H1 (cell line): ENCODE results near the gene KRT1. TPM values are rescaled to one million over a fixed set of nuclear protein-coding genes. Genes with fewer than 3 reads are reported as not detected.

Experiments
- CTCF ChIA-PET: fragments of 300-600 bp; sonication (Branson Sonifier 250); formaldehyde crosslinking; loops from one replicate; lab custom pipeline; 2021; ENCODE audit not compliant: partially characterized antibody; lab: Charles Lee
- POLR2A ChIA-PET: fragments of 300-600 bp; sonication (Branson Sonifier 250); formaldehyde crosslinking; loops from one replicate; lab custom pipeline; 2021; ENCODE audit warnings: inconsistent platforms; ENCODE audit not compliant: partially characterized antibody; lab: Charles Lee
- DNase-seq, 2 experiments: peaks; one replicate each; pipeline versions ENCODE4 v3.0.0 to v3.0.0-alpha.2; 2010 to 2022; ENCODE audit warnings: low spot score in 2 of 2, low read depth in 1 of 2, mixed read lengths in 1 of 2
- FAIRE-seq: peaks from 2 replicates; lab custom pipeline; 2011; peaks lifted over from hg19 to GRCh38; lab: Jason Lieb, UNC
- H2AFZ ChIP-seq: 2 replicates; pipeline ENCODE4 v1.8.1; 2012; ENCODE audit warnings: low read length, inconsistent platforms
- H2AK5ac ChIP-seq: 2 replicates; pipeline ENCODE4 v1.6.1; 2013; ENCODE audit warnings: low read depth, low read length
- H2BK120ac ChIP-seq: replicated peaks from 2 replicates; pipeline ENCODE3; 2013; ENCODE audit warnings: low read depth, low read length, inconsistent platforms
- H2BK12ac ChIP-seq: 2 replicates; pipeline ENCODE4 v1.6.1; 2013; ENCODE audit warnings: low read depth, low read length
- H2BK15ac ChIP-seq: 2 replicates; pipeline ENCODE4 v1.6.1; 2013; ENCODE audit warnings: low read length
- H2BK20ac ChIP-seq: 2 replicates; pipeline ENCODE4 v1.6.1; 2013; ENCODE audit warnings: low read length
- H2BK5ac ChIP-seq: 2 replicates; pipeline ENCODE4 v1.6.1; 2013; ENCODE audit warnings: low read depth, low read length
- H3K14ac ChIP-seq: 2 replicates; pipeline ENCODE4 v1.6.1; 2013; ENCODE audit warnings: inconsistent platforms; ENCODE audit not compliant: insufficient read length
- H3K18ac ChIP-seq: 2 replicates; pipeline ENCODE4 v1.6.1; 2013; ENCODE audit warnings: low read length; ENCODE audit errors: extremely low read depth
- H3K23ac ChIP-seq: 2 replicates; pipeline ENCODE4 v1.6.1; 2013; ENCODE audit warnings: inconsistent platforms; ENCODE audit not compliant: insufficient read length
- H3K23me2 ChIP-seq: 2 replicates; pipeline ENCODE4 v1.6.1; 2013; ENCODE audit warnings: low read depth, low read length
- H3K27ac ChIP-seq: 2 replicates; pipeline ENCODE4 v1.6.1; 2011; ENCODE audit warnings: low read depth, low read length, inconsistent platforms
- H3K27me3 ChIP-seq, 4 experiments: replicated peaks in 1 of 4; 1 replicate in 1 of 4; 2 replicates in 3 of 4; pipeline versions ENCODE4 v1.6.1 to v1.8.1; 2011 to 2013; ENCODE audit warnings: low read length in 3 of 4, mild to moderate bottlenecking in 3 of 4, inconsistent platforms in 2 of 4, mixed read lengths in 2 of 4, moderate library complexity in 1 of 4; ENCODE audit not compliant: control insufficient read depth in 3 of 4, insufficient read depth in 3 of 4; ENCODE audit errors: extremely low read depth in 1 of 4
- H3K36me3 ChIP-seq, 4 experiments: 2 replicates each; pipeline versions ENCODE4 v1.6.1 to v1.8.1; 2011 to 2013; ENCODE audit warnings: mild to moderate bottlenecking in 4 of 4, low read length in 3 of 4, moderate library complexity in 2 of 4, control low read depth in 1 of 4, inconsistent platforms in 1 of 4; ENCODE audit not compliant: insufficient read depth in 4 of 4, control insufficient read depth in 2 of 4
- H3K4ac ChIP-seq: replicated peaks from 2 replicates; pipeline ENCODE3; 2013; ENCODE audit warnings: low read length, low read depth, mixed read lengths, inconsistent platforms; ENCODE audit not compliant: insufficient read length
- H3K4me1 ChIP-seq, 4 experiments: replicated peaks in 1 of 4; 1 replicate in 1 of 4; 2 replicates in 3 of 4; pipeline versions ENCODE4 v1.6.1 to v1.8.1; 2011 to 2013; ENCODE audit warnings: low read length in 3 of 4, inconsistent platforms in 2 of 4, mixed read lengths in 1 of 4; ENCODE audit not compliant: insufficient read depth in 4 of 4, control insufficient read depth in 3 of 4
- H3K4me2 ChIP-seq, 2 experiments: 2 replicates each; pipeline versions ENCODE4 v1.6.1 to v1.8.1; 2011 to 2013; ENCODE audit warnings: low read depth in 2 of 2, low read length in 2 of 2, control low read depth in 1 of 2, inconsistent platforms in 1 of 2, mild to moderate bottlenecking in 1 of 2; ENCODE audit not compliant: insufficient read depth in 1 of 2
- H3K4me3 ChIP-seq, 4 experiments: fragments of 200-600, 300-600 bp in 1 of 4; sonication (generic), shearing (Covaris generic), sonication (Bioruptor Twin) in 1 of 4; 2 replicates each; pipeline versions ENCODE4 v1.5.1 to v1.8.1; 2011 to 2016; ENCODE audit warnings: low read length in 4 of 4, low read depth in 3 of 4, control low read depth in 2 of 4, inconsistent platforms in 2 of 4, mild to moderate bottlenecking in 2 of 4, mixed read lengths in 1 of 4, moderate library complexity in 1 of 4; ENCODE audit not compliant: insufficient read depth in 2 of 4; ENCODE audit errors: extremely low read depth in 1 of 4
- H3K56ac ChIP-seq: replicated peaks from 2 replicates; pipeline ENCODE3; 2013; ENCODE audit warnings: low read depth, mild to moderate bottlenecking, mixed read lengths, low read length, inconsistent platforms; ENCODE audit not compliant: insufficient read length
- H3K79me1 ChIP-seq: 2 replicates; pipeline ENCODE4 v1.6.1; 2013; ENCODE audit warnings: low read depth, low read length, control low read depth
- H3K79me2 ChIP-seq, 2 experiments: 2 replicates each; pipeline versions ENCODE4 v1.6.1 to v1.8.1; 2012 to 2013; ENCODE audit warnings: low read length in 2 of 2, mild to moderate bottlenecking in 2 of 2, inconsistent platforms in 1 of 2; ENCODE audit not compliant: insufficient read depth in 2 of 2, control insufficient read depth in 1 of 2
- H3K9ac ChIP-seq, 4 experiments: replicated peaks in 1 of 4; 1 replicate in 1 of 4; 2 replicates in 3 of 4; pipeline versions ENCODE4 v1.6.1 to v1.8.1; 2011 to 2013; ENCODE audit warnings: low read depth in 3 of 4, low read length in 3 of 4, control low read depth in 2 of 4, mild to moderate bottlenecking in 2 of 4, moderate library complexity in 2 of 4, inconsistent platforms in 1 of 4; ENCODE audit errors: extremely low read depth in 1 of 4
- H3K9me3 ChIP-seq, 2 experiments: 2 replicates each; pipeline versions ENCODE4 v1.6.1 to v1.8.1; 2012 to 2013; ENCODE audit warnings: mild to moderate bottlenecking in 2 of 2, moderate library complexity in 2 of 2, control low read depth in 1 of 2, inconsistent platforms in 1 of 2, low read depth in 1 of 2, low read length in 1 of 2, mixed read lengths in 1 of 2; ENCODE audit not compliant: insufficient read depth in 2 of 2
- H4K20me1 ChIP-seq, 2 experiments: replicated peaks in 1 of 2; 2 replicates each; pipeline versions ENCODE3 to v1.8.1; 2011 to 2013; ENCODE audit warnings: inconsistent platforms in 2 of 2, low read length in 2 of 2, mild to moderate bottlenecking in 1 of 2; ENCODE audit not compliant: insufficient read depth in 2 of 2, control insufficient read depth in 1 of 2
- H4K5ac ChIP-seq: 2 replicates; pipeline ENCODE4 v1.6.1; 2013; ENCODE audit warnings: low read length, low read depth, mixed read lengths, inconsistent platforms; ENCODE audit not compliant: insufficient read length
- H4K8ac ChIP-seq: 2 replicates; pipeline ENCODE4 v1.8.0; 2013; ENCODE audit warnings: mild to moderate bottlenecking, moderate library complexity, low read length, inconsistent platforms; ENCODE audit not compliant: insufficient read depth; ENCODE audit errors: extremely low read depth
- H4K91ac ChIP-seq: replicated peaks from 2 replicates; pipeline ENCODE3; 2013; ENCODE audit warnings: low read length, mixed read lengths, inconsistent platforms; ENCODE audit not compliant: insufficient read length
- BCL11A ChIP-seq, 2 experiments: IDR thresholded peaks; one replicate each; pipeline ENCODE4 v1.6.1; 2011; ENCODE audit warnings: low read depth in 2 of 2, low read length in 2 of 2, mild to moderate bottlenecking in 2 of 2
- BRCA1 ChIP-seq: IDR thresholded peaks from 2 replicates; pipeline ENCODE4 v1.6.1; 2012; ENCODE audit warnings: low read depth, low read length, improper control_type of control experiment
- CBX5 ChIP-seq: fragments of 300-800, 300-1000 bp; sonication (generic); IDR thresholded peaks from 2 replicates; pipeline ENCODE4 v1.7.1; 2016; ENCODE audit warnings: antibody characterized with exemption, low read length, low read depth
- CHD2 ChIP-seq: IDR thresholded peaks from 2 replicates; pipeline ENCODE4 v1.6.1; 2012; ENCODE audit warnings: low read length, improper control_type of control experiment
- CTCF ChIP-seq, 3 experiments: IDR thresholded peaks; 1 replicate in 2 of 3; 2 replicates in 1 of 3; pipeline versions ENCODE4 v1.5.1 to v1.6.1; 2011; ENCODE audit warnings: low read length in 3 of 3, mild to moderate bottlenecking in 3 of 3, inconsistent platforms in 2 of 3, low read depth in 1 of 3, moderate library complexity in 1 of 3; ENCODE audit not compliant: insufficient read depth in 1 of 3; ENCODE audit errors: control extremely low read depth in 1 of 3
- E2F6 ChIP-seq: IDR thresholded peaks from 2 replicates; pipeline ENCODE4 v1.6.1; 2012; ENCODE audit warnings: inconsistent platforms
- FOSL1 ChIP-seq: IDR thresholded peaks from 2 replicates; pipeline ENCODE4 v1.6.1; 2011; ENCODE audit warnings: mild to moderate bottlenecking, low read depth, low read length, moderate library complexity; ENCODE audit not compliant: insufficient read depth
- KDM1A ChIP-seq: fragments of 200-600, 300-600 bp; sonication (generic); IDR thresholded peaks from 2 replicates; pipeline ENCODE4 v1.7.1; 2016; ENCODE audit warnings: mild to moderate bottlenecking, low read length, borderline replicate concordance
- KDM4A ChIP-seq: IDR thresholded peaks from one replicate; pipeline ENCODE4 v1.7.1; 2012; ENCODE audit warnings: low read depth, mild to moderate bottlenecking, moderate library complexity, low read length, inconsistent platforms; ENCODE audit not compliant: severe bottlenecking
- RNF2 ChIP-seq: fragments of 200-900, 300-1000 bp; sonication (generic); IDR thresholded peaks from 2 replicates; pipeline ENCODE4 v1.7.1; 2016; ENCODE audit warnings: borderline replicate concordance, low read depth, mild to moderate bottlenecking, antibody characterized with exemption, low read length; ENCODE audit not compliant: poor library complexity, severe bottlenecking; ENCODE audit errors: missing control alignments
- SP4 ChIP-seq: IDR thresholded peaks from 2 replicates; pipeline ENCODE4 v1.6.1; 2012; ENCODE audit warnings: low read length, inconsistent platforms
- WGBS, 2 experiments: shearing (Covaris generic) in 1 of 2; methylation state at CpG; one replicate each; pipeline versions ENCODE4 v1.1.6 to v1.1.7; 2013 to 2015; ENCODE audit warnings: low lambda C conversion rate in 2 of 2, mixed read lengths in 2 of 2, inconsistent platforms in 1 of 2, low coverage in 1 of 2, missing lambda C conversion rate in 1 of 2; ENCODE audit not compliant: insufficient replicate concordance in 2 of 2, insufficient coverage in 1 of 2, insufficient read length in 1 of 2; ENCODE audit errors: extremely low coverage in 1 of 2, missing lambda C conversion rate in 1 of 2; 5-methylcytosine and 5-hydroxymethylcytosine counted together
- polyA plus RNA-seq, 7 experiments: library from polyadenylated mRNA; depleted of rRNA in 3 of 7; stranded (reverse) in 5 of 7; unstranded in 2 of 7; fragments of >200 nt in 5 of 7; fragments of 200-250 nt in 2 of 7; gene quantifications; 1 replicate in 5 of 7; 2 replicates in 1 of 7; 4 replicates in 1 of 7; pipeline versions ENCODE4 v1.2.1 to v1.2.3, GENCODE V29; 2011 to 2013; ENCODE audit warnings: missing spikeins in 2 of 7, mixed read lengths in 2 of 7
- total RNA-seq: library from RNA; stranded (reverse); fragmentation: NEBNext Ultra II Directional; extraction: Animal tissue kit (Norgen Biotek cat#: 25700); gene quantifications from 2 replicates; pipeline ENCODE4 v1.2.1, GENCODE V29; 2021

The KRT1 gene
- total and polyA plus RNA-seq, 2 of the 8 experiments (the other 6 are each of a cell fraction or from before 2014, with no cell fraction given), result not detected

- 86% methylated on average over 6 of the region's 6 CpGs; no CpG with 5 or more reads in 1 of the 2 experiments for WGBS, 2 experiments
- H3K4me1 ChIP-seq, result no peaks in the 10 kb centered on the region
- no peak overlapping the region for H4K91ac ChIP-seq
- H3K4ac ChIP-seq, result no peak overlapping the region
- no peak overlapping the region for H3K27ac ChIP-seq
- no peak overlapping the region for H3K4me2 ChIP-seq
- H3K9ac ChIP-seq, result no peak overlapping the region
- H3K79me1 ChIP-seq, result no peaks in the 10 kb centered on the region
- H3K23ac ChIP-seq, result no peak overlapping the region
- H3K23me2 ChIP-seq, result no peaks in the 10 kb centered on the region
- H2BK12ac ChIP-seq, result no peak overlapping the region
- no peak overlapping the region for H3K4me3 ChIP-seq
- POLR2A ChIA-PET, result no interaction called here
- no peaks in the 10 kb centered on the region for H4K20me1 ChIP-seq
- no peaks in the 10 kb centered on the region for H3K36me3 ChIP-seq
- no peak overlapping the region for H2AK5ac ChIP-seq
- H2AFZ ChIP-seq, result no peak overlapping the region
- no peak overlapping the region for H2BK120ac ChIP-seq
- no peak overlapping the region for H2BK5ac ChIP-seq
- H3K56ac ChIP-seq, result no peak overlapping the region
- H3K18ac ChIP-seq, result no peak overlapping the region
- H4K8ac ChIP-seq, result no peak overlapping the region
- CTCF ChIA-PET, result interaction anchor here (1.0 to 2.9 kb wide), 5 partner anchors 11 to 226 kb away, joined by 3 to 8 read pairs (median 3); no protein-coding TSS in a partner anchor
- no peak overlapping the region for H4K5ac ChIP-seq
- DNase-seq (peak in 1 of 2 experiments; percentile 8), FAIRE-seq (no peak)
- H3K79me2 ChIP-seq, result no peaks in the 10 kb centered on the region
- H3K9me3 ChIP-seq, result no peaks in the 10 kb centered on the region
- H3K27me3 ChIP-seq, result peaks cover 0 to 5% (median 0%) of the 10 kb centered on the region in 4 experiments; a peak in 1 of 7 replicates
- no peak overlapping the region for H2BK20ac ChIP-seq
- no peak overlapping the region for H3K14ac ChIP-seq
- H2BK15ac ChIP-seq, result no peak overlapping the region
- no peak for TF ChIP-seq E2F6
- TF ChIP-seq BRCA1, result no peak
- TF ChIP-seq BCL11A (IDR thresholded peaks at IDR 0.05; ENCODE audit: low read depth in 2 of 2, low read length in 2 of 2), result no peak
- TF ChIP-seq FOSL1, result no peak
- TF ChIP-seq RNF2, result no peak
- no peak for TF ChIP-seq CBX5
- TF ChIP-seq KDM1A, result no peak
- TF ChIP-seq CTCF (IDR thresholded peaks at IDR 0.05; ENCODE audit: control extremely low read depth in 1 of 3, insufficient read depth in 1 of 3, low read depth in 1 of 3, low read length in 3 of 3), result no peak
- TF ChIP-seq SP4, result no peak
- no peak for TF ChIP-seq KDM4A
- TF ChIP-seq CHD2, result no peak
These were observed 36.2 kb downstream of the KRT1 start for GRCh38 chr12:52644078-52644415.
